ENCODE data around the gene RNF183. TPM values are rescaled to one million over a fixed set of nuclear protein-coding genes. Genes with fewer than 3 reads are reported as not detected.

The RNF183 gene
- total RNA-seq, 1 experiment from 2014 or later: 1.5 TPM

- no peaks in the 10 kb centered on the region for H3K36me3 Mint-ChIP-seq (ENCODE audit: insufficient read depth, unreplicated experiment)
- H3K4me3 Mint-ChIP-seq (ENCODE audit: unreplicated experiment): peak within 1 kb of the TSS; percentile 74
- Histone ChIP-seq H3K4me3 (ENCODE audit: low read depth, low read length) (peak within 1 kb of the TSS; percentile 75), H3K36me3 (ENCODE audit: control insufficient read depth, insufficient read depth, low read length) (no peaks in the 10 kb centered on the region), H3K27me3 (replicated peaks; ENCODE audit: control insufficient read depth, insufficient read depth, low read length) (no peaks in the 10 kb centered on the region), H3K9me3 (no peaks in the 10 kb centered on the region), H3K4me1 (no peaks in the 10 kb centered on the region)
- TF ChIP-seq CTCF (IDR thresholded peaks at IDR 0.05; ENCODE audit: insufficient read depth in 1 of 2, low read depth in 1 of 2, low read length in 1 of 2, severe bottlenecking in 1 of 2, unreplicated experiment in 1 of 2): no peak
- H3K27ac Mint-ChIP-seq (ENCODE audit: unreplicated experiment): peak within 1 kb of the TSS; percentile 85
- POLR2A ChIA-PET: interaction anchor here (0.7 to 1.5 kb wide), 5 partner anchors 9 to 70 kb away, joined by 3 to 10 read pairs (median 4); partner anchors contain the start of genes BSPRY, C9orf43, CDC26 and POLE3
- no peaks in the 10 kb centered on the region for H3K27me3 Mint-ChIP-seq (ENCODE audit: insufficient read depth, unreplicated experiment)
- intact Hi-C loops (cut with micrococcal nuclease; ENCODE audit: unreplicated experiment): loop anchor here (1.0 to 2.0 kb wide), 3 partner anchors 9 to 65 kb away; partner anchors contain the start of genes BSPRY, CDC26 and PRPF4
- BruUV-seq (replicated peaks): no TSS peak
- peak; percentile 88 to 91 for DNase-seq
- CTCF ChIA-PET: interaction anchor here (0.7 to 1.6 kb wide), 6 partner anchors 9 to 318 kb away, joined by 3 to 4 read pairs (median 3); partner anchors contain the start of genes ALAD, BSPRY and CDC26
- peaks cover 9% of the 10 kb centered on the region for H3K4me1 Mint-ChIP-seq (ENCODE audit: low read depth, unreplicated experiment)
- no peaks in the 10 kb centered on the region for H3K9me3 Mint-ChIP-seq (ENCODE audit: unreplicated experiment)
These were observed 37.0 kb upstream of the RNF183 start, which contains the start of gene WDR31 for GRCh38 chr9:113340011-113340699. TSS of gene WDR31 (minus strand) at chr9:113340275. CDS start at chr9:113332022, 8,253 bp downstream.

GRCh38 chr9:113337714-113338113, 34.5 kb upstream of the RNF183 start:
- H3K9me3 ChIP-seq: no peaks in the 10 kb centered on the region
- no TSS peak for BruUV-seq (replicated peaks)
- Mint-ChIP-seq H3K36me3 (ENCODE audit: insufficient read depth, unreplicated experiment) (no peaks in the 10 kb centered on the region), H3K4me3 (ENCODE audit: unreplicated experiment) (no peak overlapping the region), H3K27ac (ENCODE audit: unreplicated experiment) (no peak overlapping the region), H3K9me3 (ENCODE audit: unreplicated experiment) (no peaks in the 10 kb centered on the region), H3K4me1 (ENCODE audit: low read depth, unreplicated experiment) (peaks cover 9% of the 10 kb centered on the region), H3K27me3 (ENCODE audit: insufficient read depth, unreplicated experiment) (no peaks in the 10 kb centered on the region)
- H3K27me3 ChIP-seq (replicated peaks; ENCODE audit: control insufficient read depth, insufficient read depth, low read length): no peaks in the 10 kb centered on the region
- intact Hi-C loops (cut with micrococcal nuclease; ENCODE audit: unreplicated experiment): no loop called here
- H3K36me3 ChIP-seq (ENCODE audit: control insufficient read depth, insufficient read depth, low read length): no peaks in the 10 kb centered on the region
- no peak overlapping the region for H3K4me3 ChIP-seq (ENCODE audit: low read depth, low read length)
- POLR2A ChIA-PET: no interaction called here
- TF ChIP-seq CTCF (IDR thresholded peaks at IDR 0.05; ENCODE audit: insufficient read depth in 1 of 2, low read depth in 1 of 2, low read length in 1 of 2, severe bottlenecking in 1 of 2, unreplicated experiment in 1 of 2): no peak
- H3K4me1 ChIP-seq: no peaks in the 10 kb centered on the region
- CTCF ChIA-PET: no interaction called here
- DNase-seq: no peak

- H3K27ac Mint-ChIP-seq (ENCODE audit: unreplicated experiment): no peak overlapping the region
- no peaks in the 10 kb centered on the region for H3K27me3 Mint-ChIP-seq (ENCODE audit: insufficient read depth, unreplicated experiment)
- no peaks in the 10 kb centered on the region for H3K27me3 ChIP-seq (replicated peaks; ENCODE audit: control insufficient read depth, insufficient read depth, low read length)
- no peaks in the 10 kb centered on the region for H3K4me1 ChIP-seq
- no peak for DNase-seq
- no peak for TF ChIP-seq CTCF (IDR thresholded peaks at IDR 0.05; ENCODE audit: insufficient read depth in 1 of 2, low read depth in 1 of 2, low read length in 1 of 2, severe bottlenecking in 1 of 2, unreplicated experiment in 1 of 2)
- no peak overlapping the region for H3K4me3 ChIP-seq (ENCODE audit: low read depth, low read length)
- CTCF ChIA-PET: no interaction called here
- no peaks in the 10 kb centered on the region for H3K9me3 Mint-ChIP-seq (ENCODE audit: unreplicated experiment)
- no peaks in the 10 kb centered on the region for H3K36me3 ChIP-seq (ENCODE audit: control insufficient read depth, insufficient read depth, low read length)
- BruUV-seq (replicated peaks): no TSS peak
- H3K4me3 Mint-ChIP-seq (ENCODE audit: unreplicated experiment): no peak overlapping the region
- no peaks in the 10 kb centered on the region for H3K36me3 Mint-ChIP-seq (ENCODE audit: insufficient read depth, unreplicated experiment)
- no peaks in the 10 kb centered on the region for H3K9me3 ChIP-seq
- no peaks in the 10 kb centered on the region for H3K4me1 Mint-ChIP-seq (ENCODE audit: low read depth, unreplicated experiment)
- POLR2A ChIA-PET: no interaction called here
- intact Hi-C loops (cut with micrococcal nuclease; ENCODE audit: unreplicated experiment): no loop called here
These were observed 28.6 kb upstream of the RNF183 start for GRCh38 chr9:113331780-113332179.
